GM20000 (cell line): Measurements from ENCODE around the gene MTHFS.
"Not testable (repeated sequence)": the region's sequence is repeated elsewhere in the genome, so short reads cannot be mapped to it uniquely, and the experiment has no call there.

Source experiments
- DNase-seq: peaks from one replicate; pipeline ENCODE4 v3.0.0; 2012; ENCODE audit warnings: low spot score
- TF ChIP-seq, protein P1 (sequence below): IDR thresholded peaks from 2 replicates; pipeline ENCODE4 v1.5.1; 2012; ENCODE audit warnings: mild to moderate bottlenecking, control low read depth; ENCODE audit errors: extremely low read depth, missing control alignments

MTHFS gene

DNA sequence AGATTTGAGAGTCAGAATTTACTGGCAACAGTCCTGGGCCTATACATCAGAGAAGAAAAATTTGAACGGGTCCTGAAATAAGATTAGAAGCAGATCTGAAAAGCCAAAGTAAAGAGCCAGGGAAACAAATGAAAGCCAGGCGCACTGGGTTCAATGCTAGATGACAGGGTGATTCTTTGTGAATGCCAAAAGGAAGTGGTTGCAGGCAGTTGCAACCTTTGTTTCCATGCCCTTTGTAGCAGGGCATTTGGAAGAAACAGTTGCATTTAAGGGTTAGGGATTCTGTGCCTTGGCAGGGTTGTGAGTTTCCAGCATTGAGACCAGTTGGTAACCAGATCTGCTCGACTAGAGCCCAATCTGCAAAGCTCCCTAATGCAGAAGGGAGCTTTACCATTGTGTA, 36.4 kb upstream of the MTHFS start:
- no peak for DNase-seq
- TF ChIP-seq, protein P1, sequence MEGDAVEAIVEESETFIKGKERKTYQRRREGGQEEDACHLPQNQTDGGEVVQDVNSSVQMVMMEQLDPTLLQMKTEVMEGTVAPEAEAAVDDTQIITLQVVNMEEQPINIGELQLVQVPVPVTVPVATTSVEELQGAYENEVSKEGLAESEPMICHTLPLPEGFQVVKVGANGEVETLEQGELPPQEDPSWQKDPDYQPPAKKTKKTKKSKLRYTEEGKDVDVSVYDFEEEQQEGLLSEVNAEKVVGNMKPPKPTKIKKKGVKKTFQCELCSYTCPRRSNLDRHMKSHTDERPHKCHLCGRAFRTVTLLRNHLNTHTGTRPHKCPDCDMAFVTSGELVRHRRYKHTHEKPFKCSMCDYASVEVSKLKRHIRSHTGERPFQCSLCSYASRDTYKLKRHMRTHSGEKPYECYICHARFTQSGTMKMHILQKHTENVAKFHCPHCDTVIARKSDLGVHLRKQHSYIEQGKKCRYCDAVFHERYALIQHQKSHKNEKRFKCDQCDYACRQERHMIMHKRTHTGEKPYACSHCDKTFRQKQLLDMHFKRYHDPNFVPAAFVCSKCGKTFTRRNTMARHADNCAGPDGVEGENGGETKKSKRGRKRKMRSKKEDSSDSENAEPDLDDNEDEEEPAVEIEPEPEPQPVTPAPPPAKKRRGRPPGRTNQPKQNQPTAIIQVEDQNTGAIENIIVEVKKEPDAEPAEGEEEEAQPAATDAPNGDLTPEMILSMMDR, result no peak

DNA sequence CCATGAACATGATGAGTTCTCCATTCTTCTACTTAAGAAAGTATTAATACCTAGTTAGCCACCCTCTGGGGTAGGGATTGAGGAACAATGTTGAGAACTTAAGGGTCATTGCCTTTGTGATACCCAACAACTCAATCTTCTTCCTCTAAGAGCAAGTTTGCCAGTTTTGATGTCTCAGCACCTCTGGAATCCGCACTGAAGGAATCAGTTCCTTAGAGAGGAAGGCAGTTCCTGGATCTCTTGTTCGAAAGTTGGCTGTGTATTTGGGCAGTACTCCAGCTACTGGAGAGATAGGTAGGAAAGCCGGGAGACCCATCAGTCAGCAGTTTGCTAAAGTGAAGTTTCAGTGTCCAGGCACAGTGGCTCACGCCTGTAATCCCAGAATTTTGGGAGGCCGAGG, 35.6 kb upstream of the MTHFS start:
- no peak for DNase-seq
- TF ChIP-seq, protein P1, result no peak

GRCh38 chr15:79930516-79930915, 33.7 kb upstream of the MTHFS start:
- no peak for DNase-seq
- TF ChIP-seq, protein P1, result no peak

GRCh38 chr15:79929412-79929811, 32.6 kb upstream of the MTHFS start:
- DNase-seq, result no peak
- TF ChIP-seq, protein P1, result no peak

GRCh38 chr15:79926116-79926515, 29.3 kb upstream of the MTHFS start:
- DNase-seq, result not testable (repeated sequence)

GRCh38 chr15:79924379-79924778, 27.6 kb upstream of the MTHFS start:
- TF ChIP-seq, protein P1, result no peak

DNA sequence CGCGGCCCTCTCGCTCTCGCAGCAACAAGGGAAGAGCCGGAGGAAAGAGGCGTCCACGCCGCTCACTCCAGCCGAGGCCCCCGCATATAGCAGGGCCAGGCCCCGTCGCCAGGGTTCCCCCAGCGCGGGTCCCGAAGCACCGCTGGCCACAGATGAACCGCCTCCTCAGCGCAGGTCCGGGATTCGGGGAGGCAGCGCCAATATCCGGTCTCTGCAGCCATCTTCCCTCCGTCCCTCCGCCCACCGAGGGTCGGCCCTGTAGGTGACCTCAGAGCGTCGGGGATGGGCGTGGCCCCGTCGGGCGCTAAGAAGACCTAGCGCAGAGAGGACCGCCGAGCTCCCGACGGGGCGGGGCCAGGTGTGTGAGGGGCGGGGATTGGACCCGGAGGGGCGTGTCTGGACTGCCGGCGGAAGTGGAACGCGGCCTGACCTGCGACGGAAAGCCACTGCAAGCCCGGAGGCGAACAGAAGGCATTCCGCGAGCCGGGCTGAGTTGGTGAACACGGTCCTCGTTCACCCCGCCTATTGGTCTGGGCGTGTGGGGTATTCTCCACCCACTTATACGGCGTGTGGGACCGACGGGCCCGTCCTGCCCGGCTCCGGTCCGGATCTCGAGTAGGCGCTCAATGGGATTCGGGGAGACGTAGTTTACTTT, 26.8 kb upstream of the MTHFS start:
- peak; percentile 100 for DNase-seq
- TF ChIP-seq, protein P1, result no peak

More at GRCh38 chr15:79924379-79924778, 27.6 kb upstream of the MTHFS start:
- no peak for DNase-seq

GRCh38 chr15:79923079-79923514, 26.3 kb upstream of the MTHFS start:
- TF ChIP-seq, protein P1, result no peak
- DNase-seq, result peak; percentile 87
